ENCODE measurements around the gene CAMK2B.

DNA sequence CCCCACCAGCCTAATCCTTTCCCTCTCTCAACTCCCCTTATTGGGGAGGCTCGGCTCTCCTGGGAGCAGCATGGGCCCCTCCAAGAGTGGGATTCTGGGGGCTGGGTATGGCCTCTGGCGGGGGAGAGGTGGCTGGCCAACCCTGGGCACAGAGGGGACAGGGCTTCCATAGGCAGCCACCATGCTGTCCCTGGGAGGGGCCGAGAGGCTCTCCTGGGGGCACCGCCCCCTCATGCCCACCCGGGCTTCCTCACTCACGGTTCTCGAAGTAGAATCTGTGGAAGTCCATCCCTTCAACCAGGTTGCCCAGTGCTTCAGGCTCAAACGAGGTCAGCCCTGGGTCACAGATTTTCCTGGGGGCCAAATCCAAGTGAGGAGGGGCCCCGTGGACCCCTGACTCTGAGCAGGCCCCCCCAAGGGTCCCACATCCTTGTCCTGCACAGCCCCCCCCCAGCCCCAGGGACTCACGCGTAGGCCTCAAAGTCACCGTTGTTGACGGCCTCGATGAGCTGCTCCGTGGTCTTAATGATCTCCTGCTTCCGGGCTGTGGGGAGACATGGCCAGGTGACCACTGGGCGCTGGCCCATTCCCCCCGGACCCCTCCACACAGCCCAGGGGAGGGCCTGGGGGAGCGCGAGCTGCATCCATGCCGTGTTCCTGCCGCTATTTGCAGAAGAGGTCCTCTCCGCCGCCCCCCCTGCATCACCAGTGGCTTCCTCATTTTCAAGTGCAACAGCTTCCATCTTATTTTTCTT lies 104.9 kb downstream of the CAMK2B start:
- TF ChIP-seq EP300 (IDR thresholded peaks at IDR 0.05; ENCODE audit: borderline replicate concordance) = no peak
- TF ChIP-seq EGR1 (IDR thresholded peaks at IDR 0.05) = no peak
- TF ChIP-seq, protein P1, sequence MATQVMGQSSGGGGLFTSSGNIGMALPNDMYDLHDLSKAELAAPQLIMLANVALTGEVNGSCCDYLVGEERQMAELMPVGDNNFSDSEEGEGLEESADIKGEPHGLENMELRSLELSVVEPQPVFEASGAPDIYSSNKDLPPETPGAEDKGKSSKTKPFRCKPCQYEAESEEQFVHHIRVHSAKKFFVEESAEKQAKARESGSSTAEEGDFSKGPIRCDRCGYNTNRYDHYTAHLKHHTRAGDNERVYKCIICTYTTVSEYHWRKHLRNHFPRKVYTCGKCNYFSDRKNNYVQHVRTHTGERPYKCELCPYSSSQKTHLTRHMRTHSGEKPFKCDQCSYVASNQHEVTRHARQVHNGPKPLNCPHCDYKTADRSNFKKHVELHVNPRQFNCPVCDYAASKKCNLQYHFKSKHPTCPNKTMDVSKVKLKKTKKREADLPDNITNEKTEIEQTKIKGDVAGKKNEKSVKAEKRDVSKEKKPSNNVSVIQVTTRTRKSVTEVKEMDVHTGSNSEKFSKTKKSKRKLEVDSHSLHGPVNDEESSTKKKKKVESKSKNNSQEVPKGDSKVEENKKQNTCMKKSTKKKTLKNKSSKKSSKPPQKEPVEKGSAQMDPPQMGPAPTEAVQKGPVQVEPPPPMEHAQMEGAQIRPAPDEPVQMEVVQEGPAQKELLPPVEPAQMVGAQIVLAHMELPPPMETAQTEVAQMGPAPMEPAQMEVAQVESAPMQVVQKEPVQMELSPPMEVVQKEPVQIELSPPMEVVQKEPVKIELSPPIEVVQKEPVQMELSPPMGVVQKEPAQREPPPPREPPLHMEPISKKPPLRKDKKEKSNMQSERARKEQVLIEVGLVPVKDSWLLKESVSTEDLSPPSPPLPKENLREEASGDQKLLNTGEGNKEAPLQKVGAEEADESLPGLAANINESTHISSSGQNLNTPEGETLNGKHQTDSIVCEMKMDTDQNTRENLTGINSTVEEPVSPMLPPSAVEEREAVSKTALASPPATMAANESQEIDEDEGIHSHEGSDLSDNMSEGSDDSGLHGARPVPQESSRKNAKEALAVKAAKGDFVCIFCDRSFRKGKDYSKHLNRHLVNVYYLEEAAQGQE (IDR thresholded peaks at IDR 0.05; ENCODE audit: low read depth) = no peak
- no peak for TF ChIP-seq TAF1 (IDR thresholded peaks at IDR 0.05; ENCODE audit: low read depth)
- no peak for TF ChIP-seq ZBTB7A (IDR thresholded peaks at IDR 0.05; ENCODE audit: low read depth)
- no peak for TF ChIP-seq RAD21 (IDR thresholded peaks at IDR 0.05; ENCODE audit: low read depth)
- TF ChIP-seq FOXM1 (IDR thresholded peaks at IDR 0.05; ENCODE audit: borderline replicate concordance, low read depth) = no peak
- no peak for TF ChIP-seq YY1 (IDR thresholded peaks at IDR 0.05; ENCODE audit: low read depth)
- TF ChIP-seq CEBPB (IDR thresholded peaks at IDR 0.05) = no peak
- no peak for TF ChIP-seq TCF12 (IDR thresholded peaks at IDR 0.05; ENCODE audit: low read depth)
- TF ChIP-seq TEAD4 (IDR thresholded peaks at IDR 0.05) = no peak
